Measurements from ENCODE around the gene PTPRT.
"Not testable (repeated sequence)": the region's sequence is repeated elsewhere in the genome, so short reads cannot be mapped to it uniquely, and the experiment has no call there.

Gene PTPRT

DNA sequence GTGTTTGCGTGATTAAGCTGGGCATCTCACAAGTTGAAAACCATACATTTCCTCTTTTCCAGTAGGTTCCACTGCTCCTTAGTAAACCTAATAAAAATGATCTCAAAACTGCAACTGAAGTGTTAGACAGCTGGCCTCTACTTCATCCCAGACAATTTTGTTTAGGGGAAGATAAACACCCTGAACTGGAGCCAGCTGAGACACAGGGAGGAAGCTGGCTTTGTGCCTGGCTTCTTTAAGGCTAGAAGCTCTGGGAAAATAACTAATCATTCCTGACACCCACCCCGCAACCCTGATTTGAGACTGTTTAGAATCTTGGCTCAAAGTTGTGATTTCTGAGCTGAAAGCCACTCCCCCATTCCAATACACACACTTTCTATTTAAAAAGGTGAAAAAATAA is 11.6 kb downstream of the PTPRT start:
- TF ChIP-seq, protein P1, sequence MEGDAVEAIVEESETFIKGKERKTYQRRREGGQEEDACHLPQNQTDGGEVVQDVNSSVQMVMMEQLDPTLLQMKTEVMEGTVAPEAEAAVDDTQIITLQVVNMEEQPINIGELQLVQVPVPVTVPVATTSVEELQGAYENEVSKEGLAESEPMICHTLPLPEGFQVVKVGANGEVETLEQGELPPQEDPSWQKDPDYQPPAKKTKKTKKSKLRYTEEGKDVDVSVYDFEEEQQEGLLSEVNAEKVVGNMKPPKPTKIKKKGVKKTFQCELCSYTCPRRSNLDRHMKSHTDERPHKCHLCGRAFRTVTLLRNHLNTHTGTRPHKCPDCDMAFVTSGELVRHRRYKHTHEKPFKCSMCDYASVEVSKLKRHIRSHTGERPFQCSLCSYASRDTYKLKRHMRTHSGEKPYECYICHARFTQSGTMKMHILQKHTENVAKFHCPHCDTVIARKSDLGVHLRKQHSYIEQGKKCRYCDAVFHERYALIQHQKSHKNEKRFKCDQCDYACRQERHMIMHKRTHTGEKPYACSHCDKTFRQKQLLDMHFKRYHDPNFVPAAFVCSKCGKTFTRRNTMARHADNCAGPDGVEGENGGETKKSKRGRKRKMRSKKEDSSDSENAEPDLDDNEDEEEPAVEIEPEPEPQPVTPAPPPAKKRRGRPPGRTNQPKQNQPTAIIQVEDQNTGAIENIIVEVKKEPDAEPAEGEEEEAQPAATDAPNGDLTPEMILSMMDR (IDR thresholded peaks at IDR 0.05; ENCODE audit: extremely low read depth, insufficient read depth, missing control alignments): no peak
- DNase-seq (ENCODE audit: low spot score): no peak
- in situ Hi-C loops (cut with MboI; ENCODE audit: low pct_unique_long_range_greater_than_20kb, low sequenced_read_pairs, unreplicated experiment): loop anchor here (25.0 kb wide), 1 partner anchor 1441 kb away; no protein-coding TSS in a partner anchor

DNA sequence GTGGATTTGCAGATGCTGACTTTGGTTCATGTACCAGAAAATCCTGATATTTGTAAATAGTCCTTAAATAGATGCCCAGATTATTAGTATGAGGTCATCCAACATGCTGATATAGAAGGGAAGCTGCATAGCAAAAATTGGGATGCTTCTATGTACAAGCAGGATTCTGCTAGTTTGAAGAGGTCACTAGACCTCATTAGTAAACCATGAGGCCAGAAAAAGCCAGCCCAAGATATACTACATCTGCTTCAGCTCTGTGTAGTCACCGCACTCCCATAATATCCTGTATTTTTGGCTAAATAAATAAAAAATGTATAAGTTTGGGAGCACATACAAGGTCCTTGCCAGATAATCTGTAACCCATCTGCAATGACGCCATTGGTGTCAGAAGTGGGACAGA is 13.0 kb downstream of the PTPRT start:
- TF ChIP-seq, protein P1 (IDR thresholded peaks at IDR 0.05; ENCODE audit: extremely low read depth, insufficient read depth, missing control alignments): no peak
- in situ Hi-C loops (cut with MboI; ENCODE audit: low pct_unique_long_range_greater_than_20kb, low sequenced_read_pairs, unreplicated experiment): loop anchor here (25.0 kb wide), 1 partner anchor 1439 kb away; no protein-coding TSS in a partner anchor

DNA sequence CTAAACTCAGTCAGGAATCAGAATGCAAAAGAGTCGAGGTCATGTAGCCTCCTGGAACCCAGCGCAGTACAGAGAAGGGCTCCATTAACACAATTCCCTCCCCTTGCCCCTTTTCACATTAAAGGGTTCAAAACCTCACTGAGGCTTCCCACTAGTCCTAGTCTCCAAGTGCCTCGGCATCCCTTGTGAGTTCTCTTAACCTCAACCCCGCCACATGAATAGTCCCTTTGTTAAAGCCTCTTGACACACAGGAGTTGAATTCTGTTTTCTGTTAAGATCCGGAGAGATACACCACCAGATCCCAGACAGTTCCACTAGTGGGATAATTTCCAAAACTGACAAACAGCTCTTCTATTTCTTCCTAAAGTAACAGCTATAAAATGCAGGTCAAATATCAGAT is 17.8 kb downstream of the PTPRT start:
- TF ChIP-seq, protein P1 (IDR thresholded peaks at IDR 0.05; ENCODE audit: extremely low read depth, insufficient read depth, missing control alignments): no peak
- in situ Hi-C loops (cut with MboI; ENCODE audit: low pct_unique_long_range_greater_than_20kb, low sequenced_read_pairs, unreplicated experiment): no loop called here
- DNase-seq (ENCODE audit: low spot score): no peak

More for the DNA sequence above, 13.0 kb downstream of the PTPRT start:
- no peak for DNase-seq (ENCODE audit: low spot score)

DNA sequence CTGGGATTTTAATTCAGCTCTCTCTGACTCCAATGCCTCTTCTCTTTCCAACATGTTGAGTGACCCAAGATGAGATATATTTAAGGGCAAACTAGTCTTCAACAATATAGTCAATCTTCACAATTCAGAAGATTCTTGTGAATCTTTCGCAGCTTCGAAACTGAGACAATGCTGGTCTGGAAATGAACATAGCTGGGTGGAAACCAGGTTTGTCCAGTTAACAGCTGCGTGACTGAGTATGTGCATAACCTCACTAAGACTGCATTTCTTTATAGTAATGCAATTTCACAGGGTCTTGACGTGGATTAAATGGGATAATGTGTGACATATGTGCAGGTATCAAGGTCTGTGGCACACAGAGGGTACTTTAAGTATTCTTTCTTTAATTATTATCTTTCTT is 18.9 kb downstream of the PTPRT start:
- in situ Hi-C loops (cut with MboI; ENCODE audit: low pct_unique_long_range_greater_than_20kb, low sequenced_read_pairs, unreplicated experiment): no loop called here
- TF ChIP-seq, protein P1 (IDR thresholded peaks at IDR 0.05; ENCODE audit: extremely low read depth, insufficient read depth, missing control alignments): no peak
- DNase-seq (ENCODE audit: low spot score): no peak

DNA sequence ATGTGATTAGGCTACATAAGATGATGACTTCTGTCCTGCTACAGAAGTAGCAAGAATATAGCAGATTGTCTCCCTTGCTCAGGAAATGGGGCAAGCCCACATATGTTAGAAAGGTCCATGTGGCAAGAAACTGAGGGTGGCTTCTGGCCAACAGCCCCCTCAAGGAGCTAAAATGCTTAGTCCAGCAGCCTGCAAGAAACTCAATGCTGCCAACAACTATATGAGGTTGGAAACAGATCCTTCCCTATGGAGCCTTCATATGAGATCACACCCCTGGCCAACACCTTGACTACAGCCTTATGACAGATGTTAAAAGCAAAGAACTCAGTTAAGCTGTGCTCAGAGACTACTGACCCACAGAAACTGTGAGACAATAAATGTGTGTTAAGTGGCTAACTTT is 22.1 kb downstream of the PTPRT start:
- TF ChIP-seq, protein P1 (IDR thresholded peaks at IDR 0.05; ENCODE audit: extremely low read depth, insufficient read depth, missing control alignments): no peak
- in situ Hi-C loops (cut with MboI; ENCODE audit: low pct_unique_long_range_greater_than_20kb, low sequenced_read_pairs, unreplicated experiment): no loop called here

DNA sequence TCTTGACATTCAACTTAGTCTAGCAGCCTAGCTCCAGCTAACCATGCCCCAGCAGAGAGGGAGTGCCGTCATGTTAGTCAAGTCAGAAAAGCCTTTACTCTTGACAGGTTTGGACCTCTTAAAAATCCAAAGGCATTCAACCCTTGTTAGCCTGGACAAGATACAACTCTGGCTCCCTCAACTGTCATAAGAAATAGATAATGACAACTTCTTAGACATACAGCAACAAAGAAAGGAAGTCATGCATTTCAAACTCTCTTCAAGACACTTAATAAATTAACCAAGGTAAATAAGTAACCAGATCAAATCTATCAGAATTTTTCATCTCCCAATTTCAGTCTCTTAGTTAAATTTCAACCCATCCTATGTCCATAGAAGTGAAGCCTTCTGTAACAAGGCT is 22.7 kb downstream of the PTPRT start:
- TF ChIP-seq, protein P1 (IDR thresholded peaks at IDR 0.05; ENCODE audit: extremely low read depth, insufficient read depth, missing control alignments): no peak
- no peak for DNase-seq (ENCODE audit: low spot score)
- in situ Hi-C loops (cut with MboI; ENCODE audit: low pct_unique_long_range_greater_than_20kb, low sequenced_read_pairs, unreplicated experiment): no loop called here

More for the DNA sequence above, 22.1 kb downstream of the PTPRT start:
- DNase-seq (ENCODE audit: low spot score): no peak

DNA sequence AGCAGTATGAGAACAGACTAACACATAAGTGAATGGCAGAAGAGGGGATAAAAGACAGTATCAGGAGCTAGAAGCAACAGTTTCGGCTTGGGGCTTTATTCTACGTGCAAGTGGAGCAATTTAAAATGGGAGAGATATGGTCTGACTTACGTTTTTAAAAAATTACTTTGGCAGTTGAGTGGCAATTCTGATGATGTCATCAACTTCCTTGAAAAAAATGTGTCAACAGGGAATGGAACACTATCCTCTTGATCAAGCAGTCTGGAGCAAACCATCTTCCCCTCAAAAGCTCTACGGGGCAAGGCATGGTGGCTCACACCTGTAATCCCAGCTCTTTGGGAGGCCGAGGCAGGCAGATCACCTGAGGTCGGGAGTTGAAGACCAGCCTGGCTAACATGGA is 24.1 kb downstream of the PTPRT start:
- TF ChIP-seq, protein P1 (IDR thresholded peaks at IDR 0.05; ENCODE audit: extremely low read depth, insufficient read depth, missing control alignments): no peak
- in situ Hi-C loops (cut with MboI; ENCODE audit: low pct_unique_long_range_greater_than_20kb, low sequenced_read_pairs, unreplicated experiment): no loop called here

DNA sequence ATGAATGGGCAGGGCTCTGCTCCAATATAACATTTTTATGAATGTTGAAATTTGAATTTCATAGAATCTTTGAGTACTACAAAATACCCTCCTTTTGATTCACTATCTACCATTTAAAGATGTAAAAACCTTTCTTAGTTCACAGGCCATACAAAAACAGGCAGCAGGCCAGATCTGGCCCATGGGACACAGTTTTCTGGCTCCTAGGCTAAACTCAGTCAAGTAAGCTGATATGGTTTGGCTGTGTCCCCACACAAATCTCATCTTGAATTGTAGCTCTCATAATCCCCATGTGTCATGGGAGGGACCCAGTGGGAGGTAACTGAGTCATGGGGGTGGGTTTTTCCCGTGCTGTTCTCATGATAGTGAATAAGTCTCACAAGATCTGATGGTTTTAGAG is 25.0 kb downstream of the PTPRT start:
- in situ Hi-C loops (cut with MboI; ENCODE audit: low pct_unique_long_range_greater_than_20kb, low sequenced_read_pairs, unreplicated experiment); DNase-seq (ENCODE audit: low spot score): not testable (repeated sequence)

More for the DNA sequence above, 24.1 kb downstream of the PTPRT start:
- DNase-seq (ENCODE audit: low spot score): no peak

Measured in GM13977 (cell line).